SK-N-SH (cell line): ENCODE measurements around the gene NR6A1. TPM values are rescaled to one million over a fixed set of nuclear protein-coding genes. Genes with fewer than 3 reads are reported as not detected.

Experiments
- CTCF ChIA-PET: fragments of 300-600, 350-600 bp; formaldehyde crosslinking; extraction: SDS; loops from one replicate; lab custom pipeline; 2021; lab: Yijun Ruan, JAX
- POLR2A ChIA-PET: fragments of 350-600 bp; sonication (Branson Sonifier 250); formaldehyde crosslinking; extraction: SDS; loops from one replicate; lab custom pipeline; 2020; ENCODE audit warnings: antibody characterized with exemption, inconsistent platforms; lab: Yijun Ruan, JAX
- DNase-seq: peaks from one replicate; pipeline ENCODE4 v3.0.0; 2012
- H2AFZ ChIP-seq: fragments of 200-600 bp; sonication (generic); 2 replicates; pipeline ENCODE4 v1.8.1; 2016; ENCODE audit warnings: antibody characterized with exemption, mild to moderate bottlenecking, low read depth
- H3F3A ChIP-seq: fragments of 200-600 bp; sonication (generic); replicated peaks from 2 replicates; pipeline ENCODE3; 2016; ENCODE audit warnings: antibody characterized with exemption, mild to moderate bottlenecking; ENCODE audit not compliant: insufficient read depth
- H3K27ac ChIP-seq, 2 experiments: fragments of 200-500 bp in 1 of 2; fragments of 200-600 bp in 1 of 2; sonication (Bioruptor generic) in 1 of 2; sonication (generic), shearing (Covaris generic) in 1 of 2; 2 replicates each; pipeline versions ENCODE4 v1.5.1 to v1.6.1; 2014 to 2016; ENCODE audit warnings: low read depth in 2 of 2, inconsistent platforms in 1 of 2, low read length in 1 of 2, mild to moderate bottlenecking in 1 of 2, mixed read lengths in 1 of 2
- H3K27me3 ChIP-seq: fragments of 200-600 bp; sonication (generic), shearing (Covaris generic); 2 replicates; pipeline ENCODE4 v1.6.1; 2016; ENCODE audit warnings: mixed run types; ENCODE audit not compliant: insufficient read depth
- H3K36me3 ChIP-seq, 2 experiments: fragments of 200-500 bp in 1 of 2; fragments of 200-600 bp in 1 of 2; sonication (Bioruptor generic) in 1 of 2; sonication (generic) in 1 of 2; replicated peaks in 1 of 2; 2 replicates each; pipeline versions ENCODE3 to v1.5.1; 2014 to 2016; ENCODE audit warnings: low read length in 1 of 2, mild to moderate bottlenecking in 1 of 2; ENCODE audit not compliant: insufficient read depth in 2 of 2, control insufficient read depth in 1 of 2
- H3K4me1 ChIP-seq, 2 experiments: fragments of 200-500 bp in 1 of 2; fragments of 200-600 bp in 1 of 2; sonication (Bioruptor generic) in 1 of 2; sonication (generic), shearing (Covaris generic) in 1 of 2; 2 replicates each; pipeline versions ENCODE4 v1.5.1 to v1.6.1; 2014 to 2016; ENCODE audit warnings: low read depth in 1 of 2, low read length in 1 of 2, mixed run types in 1 of 2; ENCODE audit not compliant: insufficient read depth in 2 of 2, control insufficient read depth in 1 of 2
- H3K4me2 ChIP-seq: fragments of 200-600 bp; sonication (generic), shearing (Covaris generic); 2 replicates; pipeline ENCODE4 v1.6.1; 2017; ENCODE audit warnings: mixed run types
- H3K4me3 ChIP-seq, 2 experiments: fragments of 200-500 bp in 1 of 2; fragments of 200-600 bp in 1 of 2; sonication (Bioruptor generic) in 1 of 2; sonication (generic), shearing (Covaris generic) in 1 of 2; 2 replicates each; pipeline versions ENCODE4 v1.5.1 to v1.8.1; 2014 to 2016; ENCODE audit warnings: low read depth in 2 of 2, inconsistent platforms in 1 of 2, low read length in 1 of 2, mild to moderate bottlenecking in 1 of 2, mixed read lengths in 1 of 2, moderate library complexity in 1 of 2
- H3K79me2 ChIP-seq: fragments of 200-600 bp; sonication (generic); 2 replicates; pipeline ENCODE4 v1.8.1; 2017; ENCODE audit warnings: mild to moderate bottlenecking; ENCODE audit not compliant: insufficient read depth
- H3K9ac ChIP-seq: fragments of 200-600 bp; sonication (generic); 2 replicates; pipeline ENCODE4 v1.6.1; 2017; ENCODE audit warnings: mixed run types
- H3K9me2 ChIP-seq: fragments of 200-600 bp; sonication (generic); 2 replicates; pipeline ENCODE4 v1.6.1; 2017; ENCODE audit warnings: mixed run types
- H3K9me3 ChIP-seq: fragments of 200-600 bp; sonication (generic); 2 replicates; pipeline ENCODE4 v1.6.1; 2017; ENCODE audit warnings: mixed run types, mild to moderate bottlenecking, moderate library complexity
- H4K20me1 ChIP-seq: fragments of 200-600 bp; sonication (generic); 2 replicates; pipeline ENCODE4 v1.6.1; 2017; ENCODE audit warnings: mild to moderate bottlenecking, mixed run types; ENCODE audit not compliant: insufficient read depth
- CHD2 ChIP-seq: fragments of 150-350 bp; IDR thresholded peaks from 2 replicates; pipeline ENCODE4 v1.6.1; 2018; ENCODE audit warnings: low read length; ENCODE audit not compliant: partially characterized antibody
- ELF1 ChIP-seq: IDR thresholded peaks from 2 replicates; pipeline ENCODE4 v1.4.0; 2012
- EZH2phosphoT487 ChIP-seq: fragments of 200-600 bp; sonication (generic); IDR thresholded peaks from 2 replicates; pipeline ENCODE4 v1.6.1; 2017; ENCODE audit warnings: low read depth, mixed run types, mild to moderate bottlenecking, antibody characterized with exemption, moderate library complexity, borderline replicate concordance
- FOXJ3 ChIP-seq: sonication (generic); formaldehyde crosslinking; IDR thresholded peaks from 2 replicates; pipeline ENCODE4 v1.5.1; 2020; ENCODE audit warnings: mild to moderate bottlenecking, missing genetic modification reagents
- FOXM1 ChIP-seq: IDR thresholded peaks from 2 replicates; pipeline ENCODE4 v1.4.0; 2012; ENCODE audit warnings: low read depth, mild to moderate bottlenecking
- GABPA ChIP-seq: IDR thresholded peaks from 2 replicates; pipeline ENCODE4 v1.4.0; 2012; ENCODE audit warnings: low read depth, mild to moderate bottlenecking
- MEF2A ChIP-seq: IDR thresholded peaks from 2 replicates; pipeline ENCODE4 v1.4.0; 2012; ENCODE audit warnings: low read depth, borderline replicate concordance
- NFIC ChIP-seq: IDR thresholded peaks from 2 replicates; pipeline ENCODE4 v1.4.0; 2012; ENCODE audit warnings: borderline replicate concordance
- RAD21 ChIP-seq: IDR thresholded peaks from 2 replicates; pipeline ENCODE4 v1.6.1; 2012; ENCODE audit warnings: mild to moderate bottlenecking, low read length
- REST ChIP-seq: IDR thresholded peaks from 2 replicates; pipeline ENCODE4 v1.6.1; 2012; ENCODE audit warnings: mild to moderate bottlenecking, low read depth, low read length, moderate library complexity
- SMC3 ChIP-seq: IDR thresholded peaks from 2 replicates; pipeline ENCODE4 v1.6.1; 2012; ENCODE audit warnings: low read depth, low read length, improper control_type of control experiment
- TCF12 ChIP-seq: IDR thresholded peaks from 2 replicates; pipeline ENCODE4 v1.4.0; 2012
- TEAD4 ChIP-seq: IDR thresholded peaks from 2 replicates; pipeline ENCODE4 v1.4.0; 2012; ENCODE audit warnings: mild to moderate bottlenecking, borderline replicate concordance; ENCODE audit not compliant: insufficient read depth
- USF1 ChIP-seq: IDR thresholded peaks from 2 replicates; pipeline ENCODE4 v1.4.0; 2012; ENCODE audit warnings: low read depth, borderline replicate concordance
- YY1 ChIP-seq: IDR thresholded peaks from 2 replicates; pipeline ENCODE4 v1.4.0; 2012; ENCODE audit warnings: low read depth, mild to moderate bottlenecking
- WGBS: methylation state at CpG from one replicate; pipeline ENCODE4 v1.1.6; 2017; ENCODE audit warnings: low lambda C conversion rate; 5-methylcytosine and 5-hydroxymethylcytosine counted together
- polyA plus RNA-seq, 3 experiments: library from polyadenylated mRNA; depleted of rRNA; stranded (reverse); fragments of >200 nt; gene quantifications; 2 replicates each; pipeline ENCODE4 v1.2.3, GENCODE V29; 2012
- TF ChIP-seq, protein P1 (sequence below): IDR thresholded peaks from 2 replicates; pipeline ENCODE4 v1.4.0; 2012; ENCODE audit warnings: low read depth, borderline replicate concordance
- TF ChIP-seq, protein P2 (sequence below): IDR thresholded peaks from 2 replicates; pipeline ENCODE4 v1.4.0; 2012; ENCODE audit warnings: low read depth

Gene NR6A1
- polyA plus RNA-seq, 1 of the 3 experiments (the other 2 are of a cell fraction): 1.2 TPM

- WGBS: 90% methylated on average over 3 of the region's 3 CpGs
- Histone ChIP-seq H3K9ac (no peak overlapping the region), H2AFZ (no peak overlapping the region), H3K9me2 (no peaks in the 10 kb centered on the region), H3K4me1 (peaks cover 8 to 16% of the 10 kb centered on the region in 2 experiments; a peak in 3 of 4 replicates), H3K9me3 (no peaks in the 10 kb centered on the region), H3K79me2 (peaks cover 50% of the 10 kb centered on the region), H3K4me2 (peak overlapping the region; percentile 97; the same call in 1 of the 2 replicates), H3K4me3 (no peak overlapping the region), H3K36me3 (no peaks in the 10 kb centered on the region), H4K20me1 (peaks cover 24% of the 10 kb centered on the region; the same call in 1 of the 2 replicates), H3K27me3 (no peaks in the 10 kb centered on the region), H3F3A (peaks cover 21% of the 10 kb centered on the region), H3K27ac (no peak overlapping the region)
- CTCF ChIA-PET: interaction anchor here (1.0 to 16.2 kb wide), 4 partner anchors 59 to 160 kb away, joined by 3 to 1436 read pairs (median 8); partner anchors contain the start of genes ARPC5L, RPL35 and WDR38
- POLR2A ChIA-PET: interaction anchor here (1.4 kb wide), 1 partner anchor 93 kb away, joined by 7 read pairs; no protein-coding TSS in a partner anchor
- TF ChIP-seq, protein P1, sequence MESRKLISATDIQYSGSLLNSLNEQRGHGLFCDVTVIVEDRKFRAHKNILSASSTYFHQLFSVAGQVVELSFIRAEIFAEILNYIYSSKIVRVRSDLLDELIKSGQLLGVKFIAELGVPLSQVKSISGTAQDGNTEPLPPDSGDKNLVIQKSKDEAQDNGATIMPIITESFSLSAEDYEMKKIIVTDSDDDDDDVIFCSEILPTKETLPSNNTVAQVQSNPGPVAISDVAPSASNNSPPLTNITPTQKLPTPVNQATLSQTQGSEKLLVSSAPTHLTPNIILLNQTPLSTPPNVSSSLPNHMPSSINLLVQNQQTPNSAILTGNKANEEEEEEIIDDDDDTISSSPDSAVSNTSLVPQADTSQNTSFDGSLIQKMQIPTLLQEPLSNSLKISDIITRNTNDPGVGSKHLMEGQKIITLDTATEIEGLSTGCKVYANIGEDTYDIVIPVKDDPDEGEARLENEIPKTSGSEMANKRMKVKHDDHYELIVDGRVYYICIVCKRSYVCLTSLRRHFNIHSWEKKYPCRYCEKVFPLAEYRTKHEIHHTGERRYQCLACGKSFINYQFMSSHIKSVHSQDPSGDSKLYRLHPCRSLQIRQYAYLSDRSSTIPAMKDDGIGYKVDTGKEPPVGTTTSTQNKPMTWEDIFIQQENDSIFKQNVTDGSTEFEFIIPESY: no peak
- TF ChIP-seq GABPA (no peak), RAD21 (no peak), FOXM1 (no peak), YY1 (no peak), FOXJ3 (no peak), NFIC (no peak), ELF1 (no peak), REST (no peak), SMC3 (no peak)
- no peak for DNase-seq
Measured at GRCh38 chr9:124768334-124768733, 2.8 kb downstream of the NR6A1 start.

GRCh38 chr9:124767821-124768220 lies 3.3 kb downstream of the NR6A1 start:
- CTCF ChIA-PET: interaction anchor here (1.2 to 16.2 kb wide), 5 partner anchors 6 to 216 kb away, joined by 3 to 1436 read pairs (median 16); partner anchors contain the start of genes ARPC5L, NR6A1, OLFML2A and RPL35
- no peak overlapping the region for H3K4me3 ChIP-seq
- H3K27ac ChIP-seq: no peak overlapping the region
- no peaks in the 10 kb centered on the region for H3K9me3 ChIP-seq
- no peak overlapping the region for H2AFZ ChIP-seq
- peaks cover 56% of the 10 kb centered on the region for H3K79me2 ChIP-seq
- TF ChIP-seq FOXJ3: no peak
- TF ChIP-seq ELF1: no peak
- no peak for TF ChIP-seq EZH2phosphoT487
- TF ChIP-seq, protein P2, sequence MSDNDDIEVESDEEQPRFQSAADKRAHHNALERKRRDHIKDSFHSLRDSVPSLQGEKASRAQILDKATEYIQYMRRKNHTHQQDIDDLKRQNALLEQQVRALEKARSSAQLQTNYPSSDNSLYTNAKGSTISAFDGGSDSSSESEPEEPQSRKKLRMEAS: no peak
- TF ChIP-seq TEAD4: no peak
- no peak for TF ChIP-seq USF1
- TF ChIP-seq CHD2: no peak
- no peak for TF ChIP-seq TCF12
- TF ChIP-seq RAD21: no peak
- TF ChIP-seq MEF2A: no peak
- no peak for TF ChIP-seq GABPA
- TF ChIP-seq, all 33 proteins: peak for 0
- H4K20me1 ChIP-seq: peaks cover 24% of the 10 kb centered on the region; the same call in 1 of the 2 replicates
- WGBS: 96% methylated on average over 2 of the region's 2 CpGs
- H3K4me1 ChIP-seq: peaks cover 8 to 16% of the 10 kb centered on the region in 2 experiments; a peak in 3 of 4 replicates
- H3F3A ChIP-seq: peaks cover 19% of the 10 kb centered on the region
- H3K9me2 ChIP-seq: no peaks in the 10 kb centered on the region
- H3K36me3 ChIP-seq: no peaks in the 10 kb centered on the region
- H3K27me3 ChIP-seq: no peaks in the 10 kb centered on the region
- POLR2A ChIA-PET: no interaction called here
- no peak overlapping the region for H3K9ac ChIP-seq
- 0 out of 2 replicates have a peak overlapping the region, but pooled peaks have one; percentile 0 for H3K4me2 ChIP-seq
- DNase-seq: no peak
